ENCODE measurements around the gene GPRC5D. TPM values are rescaled to one million over a fixed set of nuclear protein-coding genes. Genes with fewer than 3 reads are reported as not detected.

GPRC5D gene
- not detected for total RNA-seq
- 1 to 10 TPM in 3 of 4 donors, not detected in 1; 1.1 to 1.5 (median 1.3) TPM for polyA plus RNA-seq

GRCh38 chr12:12952036-12952435 is at the start of gene GPRC5D:
Gene GPRC5D, minus strand, starts transcription at chr12:12952170. Its CDS starts 1,786 bp downstream, at chr12:12950384.
- no peak for DNase-seq
- Histone ChIP-seq H3K27me3 (ENCODE audit: control insufficient read depth, insufficient read depth, low read length) (no peaks in the 10 kb centered on the region), H3K27ac (ENCODE audit: insufficient read depth, low read length, poor library complexity, severe bottlenecking) (no peak within 1 kb of the TSS), H3K9me3 (ENCODE audit: control insufficient read depth in 2 of 2, low read length in 2 of 2) (no peaks in the 10 kb centered on the region), H3K36me3 (ENCODE audit: control insufficient read depth, insufficient read depth, low read length) (no peaks in the 10 kb centered on the region), H3K4me1 (ENCODE audit: control insufficient read depth, insufficient read depth, low read length, poor library complexity, severe bottlenecking) (no peaks in the 10 kb centered on the region), H3K4me3 (ENCODE audit: low read depth, low read length) (no peak within 1 kb of the TSS)
- Mint-ChIP-seq H3K27ac (peak within 1 kb of the TSS in 1 of 3 donors; percentile 32), H3K4me3 (no peak within 1 kb of the TSS), H3K4me1 (no peaks in the 10 kb centered on the region), H3K27me3 (peaks cover 18% of the 10 kb centered on the region), H3K36me3 (no peaks in the 10 kb centered on the region), H3K9me3 (no peaks in the 10 kb centered on the region)
- no peak for ATAC-seq (ENCODE audit: low read depth in 2 of 2)

GRCh38 chr12:13001775-13002040 is 49.7 kb upstream of the GPRC5D start:
- H3K27me3 Mint-ChIP-seq, result no peaks in the 10 kb centered on the region
- Histone ChIP-seq H3K4me1 (ENCODE audit: control insufficient read depth, insufficient read depth, low read length, poor library complexity, severe bottlenecking) (peaks cover 21% of the 10 kb centered on the region), H3K27ac (ENCODE audit: insufficient read depth, low read length, poor library complexity, severe bottlenecking) (no peak overlapping the region), H3K9me3 (ENCODE audit: control insufficient read depth in 2 of 2, low read length in 2 of 2) (no peaks in the 10 kb centered on the region), H3K27me3 (ENCODE audit: control insufficient read depth, insufficient read depth, low read length) (peaks cover 5% of the 10 kb centered on the region), H3K36me3 (ENCODE audit: control insufficient read depth, insufficient read depth, low read length) (no peaks in the 10 kb centered on the region), H3K4me3 (ENCODE audit: low read depth, low read length) (peak overlapping the region; percentile 37)
- ATAC-seq (ENCODE audit: low read depth in 2 of 2) (no peak), DNase-seq (no peak)
- H3K36me3 Mint-ChIP-seq, result no peaks in the 10 kb centered on the region
- peak overlapping the region in 2 of 3 donors; percentile 84 to 93 for H3K27ac Mint-ChIP-seq
- peaks cover 0 to 1% (median 0%) of the 10 kb centered on the region in 7 donors for H3K9me3 Mint-ChIP-seq
- peak overlapping the region; percentile 43 to 88 (median 86) for H3K4me3 Mint-ChIP-seq
- peaks cover 9 to 42% (median 18%) of the 10 kb centered on the region in 4 donors for H3K4me1 Mint-ChIP-seq

GRCh38 chr12:13000925-13001774 is 49.2 kb upstream of the GPRC5D start:
- peaks cover 10 to 45% (median 18%) of the 10 kb centered on the region in 4 donors for H3K4me1 Mint-ChIP-seq
- H3K4me3 Mint-ChIP-seq, result peak overlapping the region; percentile 92 to 98 (median 92)
- Histone ChIP-seq H3K9me3 (ENCODE audit: control insufficient read depth in 2 of 2, low read length in 2 of 2) (no peaks in the 10 kb centered on the region), H3K4me1 (ENCODE audit: control insufficient read depth, insufficient read depth, low read length, poor library complexity, severe bottlenecking) (peaks cover 21% of the 10 kb centered on the region), H3K4me3 (ENCODE audit: low read depth, low read length) (peak overlapping the region; percentile 93), H3K36me3 (ENCODE audit: control insufficient read depth, insufficient read depth, low read length) (no peaks in the 10 kb centered on the region), H3K27me3 (ENCODE audit: control insufficient read depth, insufficient read depth, low read length) (peaks cover 5% of the 10 kb centered on the region), H3K27ac (ENCODE audit: insufficient read depth, low read length, poor library complexity, severe bottlenecking) (peak overlapping the region; percentile 79)
- DNase-seq, result peak; percentile 23 to 60 (median 57)
- peaks cover 0 to 1% (median 0%) of the 10 kb centered on the region in 7 donors for H3K9me3 Mint-ChIP-seq
- ATAC-seq (ENCODE audit: low read depth in 2 of 2), result peak; percentile 4 to 9
- no peaks in the 10 kb centered on the region for H3K36me3 Mint-ChIP-seq
- H3K27me3 Mint-ChIP-seq, result no peaks in the 10 kb centered on the region
- peak overlapping the region; percentile 78 to 94 (median 89) for H3K27ac Mint-ChIP-seq

GRCh38 chr12:13000616-13000924 is 48.6 kb upstream of the GPRC5D start:
- Histone ChIP-seq H3K9me3 (ENCODE audit: control insufficient read depth in 2 of 2, low read length in 2 of 2) (no peaks in the 10 kb centered on the region), H3K27ac (ENCODE audit: insufficient read depth, low read length, poor library complexity, severe bottlenecking) (peak overlapping the region; percentile 79), H3K4me3 (ENCODE audit: low read depth, low read length) (peak overlapping the region; percentile 93), H3K27me3 (ENCODE audit: control insufficient read depth, insufficient read depth, low read length) (peaks cover 5% of the 10 kb centered on the region), H3K36me3 (ENCODE audit: control insufficient read depth, insufficient read depth, low read length) (no peaks in the 10 kb centered on the region), H3K4me1 (ENCODE audit: control insufficient read depth, insufficient read depth, low read length, poor library complexity, severe bottlenecking) (peaks cover 21% of the 10 kb centered on the region)
- H3K36me3 Mint-ChIP-seq, result no peaks in the 10 kb centered on the region
- H3K9me3 Mint-ChIP-seq, result peaks cover 0 to 1% (median 0%) of the 10 kb centered on the region in 7 donors
- ATAC-seq (ENCODE audit: low read depth in 2 of 2) (peak; percentile 20 to 22), DNase-seq (no peak)
- H3K27me3 Mint-ChIP-seq, result no peaks in the 10 kb centered on the region
- H3K27ac Mint-ChIP-seq, result peak overlapping the region; percentile 78 to 94 (median 89)
- peak overlapping the region; percentile 92 to 98 (median 92) for H3K4me3 Mint-ChIP-seq
- H3K4me1 Mint-ChIP-seq, result peaks cover 10 to 45% (median 18%) of the 10 kb centered on the region in 4 donors

- ATAC-seq (ENCODE audit: low read depth in 2 of 2) (peak; percentile 88 to 92), DNase-seq (peak; percentile 91 to 93 (median 93))
- peaks cover 10 to 45% (median 18%) of the 10 kb centered on the region in 4 donors for H3K4me1 Mint-ChIP-seq
- H3K27me3 Mint-ChIP-seq, result no peaks in the 10 kb centered on the region
- Histone ChIP-seq H3K4me1 (ENCODE audit: control insufficient read depth, insufficient read depth, low read length, poor library complexity, severe bottlenecking) (peaks cover 21% of the 10 kb centered on the region), H3K36me3 (ENCODE audit: control insufficient read depth, insufficient read depth, low read length) (no peaks in the 10 kb centered on the region), H3K27me3 (ENCODE audit: control insufficient read depth, insufficient read depth, low read length) (peaks cover 5% of the 10 kb centered on the region), H3K4me3 (ENCODE audit: low read depth, low read length) (peak within 1 kb of the TSS; percentile 93), H3K9me3 (ENCODE audit: control insufficient read depth in 2 of 2, low read length in 2 of 2) (no peaks in the 10 kb centered on the region), H3K27ac (ENCODE audit: insufficient read depth, low read length, poor library complexity, severe bottlenecking) (peak within 1 kb of the TSS; percentile 79)
- no peaks in the 10 kb centered on the region for H3K36me3 Mint-ChIP-seq
- peak within 1 kb of the TSS; percentile 78 to 94 (median 89) for H3K27ac Mint-ChIP-seq
- H3K4me3 Mint-ChIP-seq, result peak within 1 kb of the TSS; percentile 92 to 98 (median 92)
- peaks cover 0 to 1% (median 0%) of the 10 kb centered on the region in 7 donors for H3K9me3 Mint-ChIP-seq
Observed at GRCh38 chr12:12999959-13000615, 48.1 kb upstream of the GPRC5D start, which contains the start of gene HEBP1. Gene HEBP1, minus strand, starts transcription at chr12:13000265. Its CDS starts 151 bp downstream, at chr12:13000114.

GRCh38 chr12:12999271-12999958 is 47.4 kb upstream of the GPRC5D start:
- H3K27ac ChIP-seq (ENCODE audit: insufficient read depth, low read length, poor library complexity, severe bottlenecking), result no peak overlapping the region
- H3K27ac Mint-ChIP-seq, result peak overlapping the region; percentile 76 to 94 (median 89)
- H3K36me3 Mint-ChIP-seq, result no peaks in the 10 kb centered on the region

GRCh38 chr12:12998248-12998647 is 46.3 kb upstream of the GPRC5D start:
- Mint-ChIP-seq H3K36me3 (peaks cover 4% of the 10 kb centered on the region), H3K27ac (peak overlapping the region in 1 of 3 donors; percentile 69), H3K9me3 (peaks cover 0 to 1% (median 0%) of the 10 kb centered on the region in 7 donors), H3K4me3 (peak overlapping the region in 2 of 4 donors; percentile 15 to 92), H3K27me3 (no peaks in the 10 kb centered on the region), H3K4me1 (peaks cover 10 to 48% (median 19%) of the 10 kb centered on the region in 4 donors)
- no peak overlapping the region for H3K4me3 ChIP-seq (ENCODE audit: low read depth, low read length)
- DNase-seq (no peak), ATAC-seq (ENCODE audit: low read depth in 2 of 2) (no peak)
- H3K27me3 ChIP-seq (ENCODE audit: control insufficient read depth, insufficient read depth, low read length), result peaks cover 3% of the 10 kb centered on the region
- H3K4me1 ChIP-seq (ENCODE audit: control insufficient read depth, insufficient read depth, low read length, poor library complexity, severe bottlenecking), result peaks cover 21% of the 10 kb centered on the region
- H3K27ac ChIP-seq (ENCODE audit: insufficient read depth, low read length, poor library complexity, severe bottlenecking), result no peak overlapping the region
- no peaks in the 10 kb centered on the region for H3K36me3 ChIP-seq (ENCODE audit: control insufficient read depth, insufficient read depth, low read length)
- no peaks in the 10 kb centered on the region for H3K9me3 ChIP-seq (ENCODE audit: control insufficient read depth in 2 of 2, low read length in 2 of 2)

More at GRCh38 chr12:12999271-12999958, 47.4 kb upstream of the GPRC5D start:
- Mint-ChIP-seq H3K4me1 (peaks cover 10 to 46% (median 18%) of the 10 kb centered on the region in 4 donors), H3K27me3 (no peaks in the 10 kb centered on the region), H3K9me3 (peaks cover 0 to 1% (median 0%) of the 10 kb centered on the region in 7 donors), H3K4me3 (peak overlapping the region; percentile 92 to 98 (median 92))
- Histone ChIP-seq H3K4me3 (ENCODE audit: low read depth, low read length) (peak overlapping the region; percentile 64), H3K4me1 (ENCODE audit: control insufficient read depth, insufficient read depth, low read length, poor library complexity, severe bottlenecking) (peaks cover 21% of the 10 kb centered on the region), H3K36me3 (ENCODE audit: control insufficient read depth, insufficient read depth, low read length) (no peaks in the 10 kb centered on the region), H3K27me3 (ENCODE audit: control insufficient read depth, insufficient read depth, low read length) (peaks cover 3% of the 10 kb centered on the region), H3K9me3 (ENCODE audit: control insufficient read depth in 2 of 2, low read length in 2 of 2) (no peaks in the 10 kb centered on the region)
- ATAC-seq (ENCODE audit: low read depth in 2 of 2) (no peak), DNase-seq (no peak)
